ENCODE data around the gene ZNF41. TPM values are rescaled to one million over a fixed set of nuclear protein-coding genes. Genes with fewer than 3 reads are reported as not detected.

ZNF41 gene
- total RNA-seq: 6.4 to 7.0 TPM (median 6.6 TPM) in 3 replicates

- DNase-seq (ENCODE audit: low spot score in 2 of 2, unreplicated experiment in 2 of 2): peak; percentile 34 to 59
- Mint-ChIP-seq H3K4me1 (peaks cover 20% of the 10 kb centered on the region), H3K27ac (peak within 1 kb of the TSS; percentile 92), H3K27me3 (ENCODE audit: low read depth) (no peaks in the 10 kb centered on the region), H3K4me3 (peak within 1 kb of the TSS; percentile 72), H3K36me3 (no peaks in the 10 kb centered on the region), H3K9me3 (peaks cover 9% of the 10 kb centered on the region)
- TF ChIP-seq CTCF (IDR thresholded peaks at IDR 0.05; ENCODE audit: unreplicated experiment): no peak
Observed at GRCh38 chrX:47482512-47483305, at the start of gene ZNF41. TSS of gene ZNF41 (minus strand) at chrX:47483222. CDS start at chrX:47467481, 15,741 bp downstream.

- Mint-ChIP-seq H3K9me3 (peaks cover 7% of the 10 kb centered on the region), H3K4me3 (no peak overlapping the region), H3K27ac (no peak overlapping the region), H3K36me3 (no peaks in the 10 kb centered on the region), H3K4me1 (no peaks in the 10 kb centered on the region), H3K27me3 (ENCODE audit: low read depth) (no peaks in the 10 kb centered on the region)
- DNase-seq (ENCODE audit: low spot score in 2 of 2, unreplicated experiment in 2 of 2): no peak
- TF ChIP-seq CTCF (IDR thresholded peaks at IDR 0.05; ENCODE audit: unreplicated experiment): no peak
Observed at GRCh38 chrX:47530049-47530448, 47.0 kb upstream of the ZNF41 start.

- no peak overlapping the region for H3K4me3 Mint-ChIP-seq
- H3K27ac Mint-ChIP-seq: no peak overlapping the region
- H3K27me3 Mint-ChIP-seq (ENCODE audit: low read depth): no peaks in the 10 kb centered on the region
- no peaks in the 10 kb centered on the region for H3K4me1 Mint-ChIP-seq
- DNase-seq (ENCODE audit: low spot score in 2 of 2, unreplicated experiment in 2 of 2): no peak
- peaks cover 7% of the 10 kb centered on the region for H3K9me3 Mint-ChIP-seq
- no peak for TF ChIP-seq CTCF (IDR thresholded peaks at IDR 0.05; ENCODE audit: unreplicated experiment)
- H3K36me3 Mint-ChIP-seq: no peaks in the 10 kb centered on the region
Observed at GRCh38 chrX:47529548-47529947, 46.5 kb upstream of the ZNF41 start.

GRCh38 chrX:47523713-47524166 lies 40.7 kb upstream of the ZNF41 start:
- no peak for TF ChIP-seq CTCF (IDR thresholded peaks at IDR 0.05; ENCODE audit: unreplicated experiment)
- no peaks in the 10 kb centered on the region for H3K36me3 Mint-ChIP-seq
- no peak overlapping the region for H3K27ac Mint-ChIP-seq
- H3K4me1 Mint-ChIP-seq: peaks cover 3% of the 10 kb centered on the region
- H3K4me3 Mint-ChIP-seq: peak overlapping the region; percentile 63
- no peak for DNase-seq (ENCODE audit: low spot score in 2 of 2, unreplicated experiment in 2 of 2)
- H3K9me3 Mint-ChIP-seq: peaks cover 14% of the 10 kb centered on the region
- no peaks in the 10 kb centered on the region for H3K27me3 Mint-ChIP-seq (ENCODE audit: low read depth)

GRCh38 chrX:47523297-47523696 lies 40.3 kb upstream of the ZNF41 start:
- H3K4me3 Mint-ChIP-seq: peak overlapping the region; percentile 63
- H3K27ac Mint-ChIP-seq: no peak overlapping the region
- peaks cover 14% of the 10 kb centered on the region for H3K9me3 Mint-ChIP-seq
- no peaks in the 10 kb centered on the region for H3K36me3 Mint-ChIP-seq
- TF ChIP-seq CTCF (IDR thresholded peaks at IDR 0.05; ENCODE audit: unreplicated experiment): peak; percentile 73
- peak; percentile 66 to 86 for DNase-seq (ENCODE audit: low spot score in 2 of 2, unreplicated experiment in 2 of 2)
- no peaks in the 10 kb centered on the region for H3K27me3 Mint-ChIP-seq (ENCODE audit: low read depth)
- H3K4me1 Mint-ChIP-seq: peaks cover 3% of the 10 kb centered on the region
